ENCODE measurements around the gene MDGA2. TPM values are rescaled to one million over a fixed set of nuclear protein-coding genes. Genes with fewer than 3 reads are reported as not detected.

The MDGA2 gene
- total and polyA plus RNA-seq, 9 of the 15 experiments (the other 6 are each of a cell fraction or from before 2014, with no cell fraction given) = 0.01 to 0.18 (median 0.03) TPM; not detected in 5

DNA sequence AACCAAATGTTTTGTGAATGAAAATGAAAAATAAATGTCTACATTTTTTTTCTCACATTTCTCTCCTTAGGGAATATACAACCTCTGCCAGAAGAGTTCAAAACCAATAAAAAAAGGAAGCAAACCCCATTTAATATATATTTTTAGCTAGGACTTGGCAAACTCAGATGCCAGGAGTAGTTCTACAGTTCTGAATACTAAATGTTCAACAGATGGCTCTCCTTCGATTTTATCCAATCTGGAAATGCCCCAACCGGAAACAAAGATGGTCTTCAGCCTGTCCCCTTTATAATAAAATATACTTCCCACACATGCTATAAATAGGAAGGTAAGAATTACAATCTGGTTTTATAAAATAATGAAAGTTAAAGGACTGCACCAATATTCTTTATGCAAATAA is 330.4 kb downstream of the MDGA2 start:
- 0% methylated on average over 2 of the region's 2 CpGs for WGBS (ENCODE audit: insufficient coverage, low coverage, missing lambda C conversion rate)
- intact Hi-C loops (cut with micrococcal nuclease) = no loop called here
- FAIRE-seq = no peak
- Histone ChIP-seq H3K79me2 (ENCODE audit: control insufficient read depth, insufficient read depth, low read length) (no peaks in the 10 kb centered on the region), H3K9me1 (ENCODE audit: control insufficient read depth, insufficient read depth, low read length) (no peaks in the 10 kb centered on the region), H3K9me3 (replicated peaks; ENCODE audit: control insufficient read depth, insufficient read depth, low read depth, low read length) (no peaks in the 10 kb centered on the region), H3K9ac (ENCODE audit: insufficient read depth in 1 of 2, low read depth in 2 of 2, low read length in 2 of 2) (no peak overlapping the region), H3K27ac (ENCODE audit: extremely low read depth, low read depth, low read length) (no peak overlapping the region), H3K27me3 (ENCODE audit: control insufficient read depth in 2 of 2, insufficient read depth in 2 of 2, low read length in 2 of 2) (no peaks in the 10 kb centered on the region), H3K4me1 (replicated peaks in 1 of 2; ENCODE audit: control insufficient read depth in 2 of 2, insufficient read depth in 2 of 2, low read length in 2 of 2) (no peaks in the 10 kb centered on the region), H4K20me1 (replicated peaks; ENCODE audit: control insufficient read depth, insufficient read depth, low read length) (no peaks in the 10 kb centered on the region), H3K4me2 (ENCODE audit: insufficient read depth, low read length) (no peak overlapping the region), H3K36me3 (ENCODE audit: control insufficient read depth, insufficient read depth, low read length) (no peaks in the 10 kb centered on the region), H3K4me3 (no peak overlapping the region), H2AFZ (ENCODE audit: low read depth, low read length) (no peak overlapping the region)
- TF ChIP-seq ZNF232 (CRISPR knock-in tag; IDR thresholded peaks at IDR 0.05) (no peak), ZNF77 (CRISPR knock-in tag; IDR thresholded peaks at IDR 0.05) (no peak), PCBP1 (IDR thresholded peaks at IDR 0.05; ENCODE audit: low read depth, low read length, poor library complexity, severe bottlenecking) (no peak)
- POLR2A ChIA-PET = no interaction called here
- BruUV-seq (replicated peaks) = no TSS peak
- CTCF ChIA-PET (ENCODE audit: low intra/inter-chr PET ratio) = no interaction called here
- no peak for ATAC-seq
- no peak for DNase-seq (ENCODE audit: extremely low read depth in 1 of 4, low spot score in 3 of 4)
- in situ Hi-C loops (cut with MboI) = no loop called here

DNA sequence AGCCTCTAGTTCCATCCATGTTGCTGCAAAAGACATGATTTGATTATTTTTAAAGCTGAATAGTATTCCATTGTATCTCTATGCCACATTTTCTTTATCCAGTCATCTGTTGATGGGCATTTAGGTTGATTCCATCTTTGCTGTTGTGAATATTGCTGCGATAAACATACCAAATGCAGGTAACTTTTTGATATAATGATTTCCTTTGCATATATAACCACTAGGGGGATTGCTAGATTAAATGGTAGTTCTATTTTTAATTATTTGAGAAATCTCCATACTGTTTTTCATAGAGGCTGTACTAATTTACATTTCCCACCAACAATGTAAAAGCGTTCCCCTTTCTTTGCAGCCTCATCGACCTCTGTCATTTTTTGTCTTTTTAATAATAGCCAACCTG is 342.5 kb downstream of the MDGA2 start:
- no peaks in the 10 kb centered on the region for H3K9me1 ChIP-seq (ENCODE audit: control insufficient read depth, insufficient read depth, low read length)
- FAIRE-seq (no peak), ATAC-seq (no peak), DNase-seq (ENCODE audit: extremely low read depth in 1 of 4, low spot score in 3 of 4) (no peak)
- POLR2A ChIA-PET = no interaction called here
- H3K4me3 ChIP-seq = no peak overlapping the region
- H2AFZ ChIP-seq (ENCODE audit: low read depth, low read length) = no peak overlapping the region
- H3K4me1 ChIP-seq (replicated peaks in 1 of 2; ENCODE audit: control insufficient read depth in 2 of 2, insufficient read depth in 2 of 2, low read length in 2 of 2) = no peaks in the 10 kb centered on the region
- intact Hi-C loops (cut with micrococcal nuclease) = no loop called here
- H3K27me3 ChIP-seq (ENCODE audit: control insufficient read depth in 2 of 2, insufficient read depth in 2 of 2, low read length in 2 of 2) = no peaks in the 10 kb centered on the region
- no peak overlapping the region for H3K9ac ChIP-seq (ENCODE audit: insufficient read depth in 1 of 2, low read depth in 2 of 2, low read length in 2 of 2)
- H4K20me1 ChIP-seq (replicated peaks; ENCODE audit: control insufficient read depth, insufficient read depth, low read length) = no peaks in the 10 kb centered on the region
- CTCF ChIA-PET (ENCODE audit: low intra/inter-chr PET ratio) = no interaction called here
- in situ Hi-C loops (cut with MboI) = no loop called here
- H3K36me3 ChIP-seq (ENCODE audit: control insufficient read depth, insufficient read depth, low read length) = no peaks in the 10 kb centered on the region
- H3K79me2 ChIP-seq (ENCODE audit: control insufficient read depth, insufficient read depth, low read length) = no peaks in the 10 kb centered on the region
- no peaks in the 10 kb centered on the region for H3K9me3 ChIP-seq (replicated peaks; ENCODE audit: control insufficient read depth, insufficient read depth, low read depth, low read length)
- no TSS peak for BruUV-seq (replicated peaks)
- H3K4me2 ChIP-seq (ENCODE audit: insufficient read depth, low read length) = no peak overlapping the region
- no peak overlapping the region for H3K27ac ChIP-seq (ENCODE audit: extremely low read depth, low read depth, low read length)
- 8% methylated on average over 3 of the region's 3 CpGs for WGBS (ENCODE audit: insufficient coverage, low coverage, missing lambda C conversion rate)
- TF ChIP-seq ZBTB8A (IDR thresholded peaks at IDR 0.05; ENCODE audit: partially characterized antibody) = no peak
- TF ChIP-seq, protein P1, sequence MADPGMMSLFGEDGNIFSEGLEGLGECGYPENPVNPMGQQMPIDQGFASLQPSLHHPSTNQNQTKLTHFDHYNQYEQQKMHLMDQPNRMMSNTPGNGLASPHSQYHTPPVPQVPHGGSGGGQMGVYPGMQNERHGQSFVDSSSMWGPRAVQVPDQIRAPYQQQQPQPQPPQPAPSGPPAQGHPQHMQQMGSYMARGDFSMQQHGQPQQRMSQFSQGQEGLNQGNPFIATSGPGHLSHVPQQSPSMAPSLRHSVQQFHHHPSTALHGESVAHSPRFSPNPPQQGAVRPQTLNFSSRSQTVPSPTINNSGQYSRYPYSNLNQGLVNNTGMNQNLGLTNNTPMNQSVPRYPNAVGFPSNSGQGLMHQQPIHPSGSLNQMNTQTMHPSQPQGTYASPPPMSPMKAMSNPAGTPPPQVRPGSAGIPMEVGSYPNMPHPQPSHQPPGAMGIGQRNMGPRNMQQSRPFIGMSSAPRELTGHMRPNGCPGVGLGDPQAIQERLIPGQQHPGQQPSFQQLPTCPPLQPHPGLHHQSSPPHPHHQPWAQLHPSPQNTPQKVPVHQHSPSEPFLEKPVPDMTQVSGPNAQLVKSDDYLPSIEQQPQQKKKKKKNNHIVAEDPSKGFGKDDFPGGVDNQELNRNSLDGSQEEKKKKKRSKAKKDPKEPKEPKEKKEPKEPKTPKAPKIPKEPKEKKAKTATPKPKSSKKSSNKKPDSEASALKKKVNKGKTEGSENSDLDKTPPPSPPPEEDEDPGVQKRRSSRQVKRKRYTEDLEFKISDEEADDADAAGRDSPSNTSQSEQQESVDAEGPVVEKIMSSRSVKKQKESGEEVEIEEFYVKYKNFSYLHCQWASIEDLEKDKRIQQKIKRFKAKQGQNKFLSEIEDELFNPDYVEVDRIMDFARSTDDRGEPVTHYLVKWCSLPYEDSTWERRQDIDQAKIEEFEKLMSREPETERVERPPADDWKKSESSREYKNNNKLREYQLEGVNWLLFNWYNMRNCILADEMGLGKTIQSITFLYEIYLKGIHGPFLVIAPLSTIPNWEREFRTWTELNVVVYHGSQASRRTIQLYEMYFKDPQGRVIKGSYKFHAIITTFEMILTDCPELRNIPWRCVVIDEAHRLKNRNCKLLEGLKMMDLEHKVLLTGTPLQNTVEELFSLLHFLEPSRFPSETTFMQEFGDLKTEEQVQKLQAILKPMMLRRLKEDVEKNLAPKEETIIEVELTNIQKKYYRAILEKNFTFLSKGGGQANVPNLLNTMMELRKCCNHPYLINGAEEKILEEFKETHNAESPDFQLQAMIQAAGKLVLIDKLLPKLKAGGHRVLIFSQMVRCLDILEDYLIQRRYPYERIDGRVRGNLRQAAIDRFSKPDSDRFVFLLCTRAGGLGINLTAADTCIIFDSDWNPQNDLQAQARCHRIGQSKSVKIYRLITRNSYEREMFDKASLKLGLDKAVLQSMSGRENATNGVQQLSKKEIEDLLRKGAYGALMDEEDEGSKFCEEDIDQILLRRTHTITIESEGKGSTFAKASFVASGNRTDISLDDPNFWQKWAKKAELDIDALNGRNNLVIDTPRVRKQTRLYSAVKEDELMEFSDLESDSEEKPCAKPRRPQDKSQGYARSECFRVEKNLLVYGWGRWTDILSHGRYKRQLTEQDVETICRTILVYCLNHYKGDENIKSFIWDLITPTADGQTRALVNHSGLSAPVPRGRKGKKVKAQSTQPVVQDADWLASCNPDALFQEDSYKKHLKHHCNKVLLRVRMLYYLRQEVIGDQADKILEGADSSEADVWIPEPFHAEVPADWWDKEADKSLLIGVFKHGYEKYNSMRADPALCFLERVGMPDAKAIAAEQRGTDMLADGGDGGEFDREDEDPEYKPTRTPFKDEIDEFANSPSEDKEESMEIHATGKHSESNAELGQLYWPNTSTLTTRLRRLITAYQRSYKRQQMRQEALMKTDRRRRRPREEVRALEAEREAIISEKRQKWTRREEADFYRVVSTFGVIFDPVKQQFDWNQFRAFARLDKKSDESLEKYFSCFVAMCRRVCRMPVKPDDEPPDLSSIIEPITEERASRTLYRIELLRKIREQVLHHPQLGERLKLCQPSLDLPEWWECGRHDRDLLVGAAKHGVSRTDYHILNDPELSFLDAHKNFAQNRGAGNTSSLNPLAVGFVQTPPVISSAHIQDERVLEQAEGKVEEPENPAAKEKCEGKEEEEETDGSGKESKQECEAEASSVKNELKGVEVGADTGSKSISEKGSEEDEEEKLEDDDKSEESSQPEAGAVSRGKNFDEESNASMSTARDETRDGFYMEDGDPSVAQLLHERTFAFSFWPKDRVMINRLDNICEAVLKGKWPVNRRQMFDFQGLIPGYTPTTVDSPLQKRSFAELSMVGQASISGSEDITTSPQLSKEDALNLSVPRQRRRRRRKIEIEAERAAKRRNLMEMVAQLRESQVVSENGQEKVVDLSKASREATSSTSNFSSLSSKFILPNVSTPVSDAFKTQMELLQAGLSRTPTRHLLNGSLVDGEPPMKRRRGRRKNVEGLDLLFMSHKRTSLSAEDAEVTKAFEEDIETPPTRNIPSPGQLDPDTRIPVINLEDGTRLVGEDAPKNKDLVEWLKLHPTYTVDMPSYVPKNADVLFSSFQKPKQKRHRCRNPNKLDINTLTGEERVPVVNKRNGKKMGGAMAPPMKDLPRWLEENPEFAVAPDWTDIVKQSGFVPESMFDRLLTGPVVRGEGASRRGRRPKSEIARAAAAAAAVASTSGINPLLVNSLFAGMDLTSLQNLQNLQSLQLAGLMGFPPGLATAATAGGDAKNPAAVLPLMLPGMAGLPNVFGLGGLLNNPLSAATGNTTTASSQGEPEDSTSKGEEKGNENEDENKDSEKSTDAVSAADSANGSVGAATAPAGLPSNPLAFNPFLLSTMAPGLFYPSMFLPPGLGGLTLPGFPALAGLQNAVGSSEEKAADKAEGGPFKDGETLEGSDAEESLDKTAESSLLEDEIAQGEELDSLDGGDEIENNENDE (IDR thresholded peaks at IDR 0.05; ENCODE audit: low read depth, low read length) = no peak
- no peak for TF ChIP-seq ZNF408 (CRISPR knock-in tag; IDR thresholded peaks at IDR 0.05; ENCODE audit: low read depth)

All from K562 (cell line).